CD1c-positive myeloid dendritic cell (primary cell): ENCODE data around the gene GNA12.

Source experiments
- DNase-seq: peaks from one replicate; pipeline ENCODE4 v3.0.0-alpha.2; 2016; ENCODE audit errors: extremely low spot score

The GNA12 gene

GRCh38 chr7:2803755-2804154 lies 40.4 kb downstream of the GNA12 start:
- no peak for DNase-seq

DNA sequence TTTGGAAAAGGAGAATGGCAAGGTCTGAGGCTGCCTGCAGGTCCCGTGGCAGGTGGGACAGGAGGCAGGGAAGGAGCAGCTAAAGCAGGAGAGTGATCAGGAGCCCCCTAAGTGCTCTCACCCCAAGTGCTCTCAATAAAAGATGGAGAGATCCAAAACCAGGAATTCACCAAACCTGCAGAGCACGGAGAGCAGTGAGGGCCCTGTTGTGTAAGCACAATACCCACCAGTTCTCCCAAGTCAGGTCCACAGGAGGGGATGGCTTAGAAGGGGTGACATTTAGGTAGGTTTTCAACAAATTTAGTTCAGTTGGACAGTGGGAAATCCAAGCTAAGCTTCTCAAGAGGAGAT lies 40.8 kb downstream of the GNA12 start:
- no peak for DNase-seq

DNA sequence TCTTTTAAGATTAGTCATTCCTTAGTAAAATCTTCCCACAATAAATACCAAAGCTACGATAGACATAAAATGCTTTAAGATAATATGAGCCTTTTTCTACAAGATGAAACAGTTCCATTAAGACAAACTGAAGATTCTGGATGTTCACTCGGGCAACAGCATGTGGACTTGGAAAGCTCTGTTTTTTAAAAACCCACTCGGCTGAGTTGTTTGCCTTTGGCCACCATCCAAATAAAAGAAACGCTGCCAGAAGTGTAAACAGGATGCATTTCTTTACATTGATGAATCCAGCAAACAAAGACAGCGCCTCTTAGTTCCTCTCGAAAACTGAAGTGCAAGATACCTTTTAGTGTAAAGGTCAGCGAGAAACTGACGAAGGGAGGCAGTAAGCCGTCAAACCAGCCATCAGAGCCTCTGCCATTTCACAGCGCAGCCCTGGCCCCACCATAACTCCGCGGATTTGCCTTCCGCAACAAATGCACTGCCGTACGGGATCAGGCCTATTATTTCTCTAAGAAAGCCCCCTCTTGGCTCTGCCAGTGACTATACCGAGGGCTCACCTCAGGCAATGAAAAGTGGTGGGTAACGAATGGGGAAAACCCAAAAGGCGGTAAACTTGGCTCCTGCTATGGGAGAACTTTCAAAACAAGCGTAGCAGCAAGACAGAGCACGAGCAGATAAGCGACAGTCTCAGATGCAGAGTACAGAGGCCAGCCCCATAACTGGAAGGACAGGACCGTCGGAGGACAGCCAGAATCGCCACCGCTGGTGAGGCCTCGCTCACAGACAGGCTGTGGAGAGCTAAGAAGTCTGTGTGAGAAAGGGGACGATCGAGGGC lies 41.4 kb downstream of the GNA12 start:
- no peak for DNase-seq

DNA sequence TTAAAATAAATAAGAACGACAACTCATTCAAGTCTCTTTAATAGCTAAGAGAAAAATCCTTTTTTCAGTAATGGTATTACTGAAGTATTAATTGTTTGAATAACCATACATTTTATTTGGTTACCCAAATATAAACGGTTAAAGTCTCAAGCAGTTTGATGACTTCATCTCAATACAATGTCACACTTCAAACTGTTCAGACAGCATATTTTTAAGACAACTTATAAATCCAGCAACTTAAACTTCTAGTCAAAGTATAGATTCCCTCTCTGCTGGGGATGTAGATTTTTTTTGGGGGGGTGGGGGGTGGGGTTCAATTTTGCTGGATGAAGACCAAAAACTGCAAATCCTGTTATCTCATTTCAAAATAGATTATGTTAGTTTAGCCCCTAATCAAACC lies 42.0 kb downstream of the GNA12 start:
- no peak for DNase-seq

DNA sequence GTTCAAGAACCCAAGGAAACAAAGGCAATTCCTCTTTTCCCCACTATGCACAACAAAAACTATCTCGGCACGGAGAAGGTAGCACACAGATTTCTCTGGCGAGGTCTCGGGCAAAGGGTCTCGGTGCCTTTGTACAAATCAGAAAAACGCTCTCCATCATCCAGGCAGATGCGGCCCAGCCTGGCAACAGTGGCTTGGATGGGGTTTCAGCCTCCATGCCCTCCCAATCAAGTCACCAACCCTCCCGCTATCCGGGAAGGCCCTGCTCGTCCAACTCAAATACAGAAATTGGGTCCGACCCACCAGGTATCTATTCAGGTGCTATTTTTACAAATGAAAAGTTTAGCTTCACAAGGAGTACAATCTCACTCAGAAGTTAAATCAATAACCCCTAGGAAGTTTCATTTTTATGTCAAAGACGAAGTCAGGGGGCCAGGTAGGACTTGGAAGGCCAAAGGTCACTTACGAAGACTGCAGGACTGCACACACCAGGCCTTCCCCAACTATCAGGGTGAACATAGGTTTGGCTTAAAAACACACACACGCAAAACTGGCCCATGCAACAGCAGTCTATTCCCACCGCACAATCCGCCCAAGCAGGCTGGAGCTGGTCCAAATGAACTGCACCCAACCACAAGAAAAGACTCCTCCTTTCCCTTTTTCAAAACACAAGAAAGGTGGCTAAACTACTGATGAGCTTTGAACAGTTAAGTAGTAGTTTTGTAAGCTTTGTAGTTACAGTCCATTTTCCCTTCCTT lies 43.0 kb downstream of the GNA12 start:
- DNase-seq, result no peak

GRCh38 chr7:2800220-2800930 lies 43.7 kb downstream of the GNA12 start:
- no peak for DNase-seq

GRCh38 chr7:2799253-2799652 lies 44.9 kb downstream of the GNA12 start:
- no peak for DNase-seq

GRCh38 chr7:2798669-2799068 lies 45.4 kb downstream of the GNA12 start:
- no peak for DNase-seq

GRCh38 chr7:2796358-2797352 lies 47.5 kb downstream of the GNA12 start:
- DNase-seq, result no peak

- DNase-seq, result no peak
Observed at GRCh38 chr7:2795906-2796305, 48.2 kb downstream of the GNA12 start.

- DNase-seq, result no peak
Observed at GRCh38 chr7:2794836-2795636, 49.1 kb downstream of the GNA12 start.

DNA sequence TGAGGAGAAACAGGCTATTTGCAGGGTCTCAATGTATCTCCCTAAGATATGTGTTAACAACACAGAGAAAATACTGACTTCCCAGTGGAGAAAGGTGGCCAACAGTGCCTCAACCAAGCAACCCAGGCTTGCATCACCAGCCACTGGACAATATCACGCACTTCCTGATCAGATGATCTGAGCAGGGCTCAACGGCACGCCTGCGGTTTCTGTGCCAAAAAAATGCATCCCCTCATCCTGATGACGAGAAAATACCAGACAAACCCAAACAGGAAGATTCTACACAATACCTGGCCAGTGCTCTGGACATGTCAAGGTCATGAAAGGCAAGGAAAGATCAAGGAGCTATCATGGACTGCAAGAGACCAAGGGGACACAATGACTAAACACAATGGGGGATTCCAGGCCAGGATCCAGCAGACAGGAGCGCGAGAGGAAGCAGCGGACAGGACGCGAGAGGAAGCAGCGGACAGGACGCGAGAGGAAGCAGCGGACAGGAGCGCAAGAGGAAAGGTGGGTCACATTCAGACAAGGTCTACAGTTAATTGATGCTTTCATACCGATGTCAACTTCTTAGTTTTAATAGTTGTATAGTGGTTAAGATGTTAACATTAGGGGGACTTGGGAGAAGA lies 51.1 kb downstream of the GNA12 start:
- DNase-seq, result peak; percentile 73

- peak; percentile 61 for DNase-seq
Observed at GRCh38 chr7:2792235-2792634, 51.9 kb downstream of the GNA12 start.

- no peak for DNase-seq
Observed at GRCh38 chr7:2791390-2791789, 52.7 kb downstream of the GNA12 start.

- no peak for DNase-seq
Observed at GRCh38 chr7:2787251-2787951, 56.7 kb downstream of the GNA12 start.

- DNase-seq, result no peak
Observed at GRCh38 chr7:2786607-2787116, 57.4 kb downstream of the GNA12 start.

GRCh38 chr7:2785071-2785500 lies 59.0 kb downstream of the GNA12 start:
- no peak for DNase-seq

DNA sequence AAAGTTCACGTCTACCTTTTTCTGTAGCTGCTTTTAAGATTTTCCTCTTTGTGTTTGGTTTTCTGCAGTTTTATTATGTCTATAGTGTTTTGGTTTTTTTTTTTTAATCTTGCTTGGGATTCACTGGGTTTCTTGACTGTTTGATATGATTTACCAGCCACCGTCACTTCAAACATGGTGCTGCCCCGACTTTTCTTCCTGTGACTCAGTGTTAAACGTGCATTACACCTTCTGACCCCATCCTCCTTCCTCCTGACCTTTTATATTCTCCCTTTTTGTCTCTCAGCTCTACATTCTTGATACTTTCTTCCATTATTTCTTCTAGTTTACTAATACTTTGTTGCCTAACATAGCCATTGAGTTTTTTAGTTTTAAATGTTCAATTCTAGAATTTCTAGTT lies 61.5 kb downstream of the GNA12 start:
- no peak for DNase-seq

GRCh38 chr7:2782121-2782520 lies 62.0 kb downstream of the GNA12 start:
- no peak for DNase-seq
